IPS-18a (cell line): ENCODE measurements around the gene GPC1.

Source experiments
- H3K27ac ChIP-seq: one replicate; pipeline ENCODE4 v1.5.1; 2013; ENCODE audit warnings: low read length
- H3K27me3 ChIP-seq: one replicate; pipeline ENCODE4 v1.6.1; 2013; ENCODE audit warnings: mild to moderate bottlenecking, low read length; ENCODE audit not compliant: control insufficient read depth, insufficient read depth
- H3K36me3 ChIP-seq: one replicate; pipeline ENCODE4 v1.6.1; 2013; ENCODE audit warnings: low read depth, low read length; ENCODE audit not compliant: control insufficient read depth
- H3K4me1 ChIP-seq: one replicate; pipeline ENCODE4 v1.6.1; 2013; ENCODE audit warnings: low read depth, low read length; ENCODE audit not compliant: control insufficient read depth
- H3K4me3 ChIP-seq: one replicate; pipeline ENCODE4 v1.5.1; 2013; ENCODE audit warnings: low read length
- H3K9ac ChIP-seq: one replicate; pipeline ENCODE4 v1.6.1; 2013; ENCODE audit warnings: mild to moderate bottlenecking, low read length, moderate library complexity
- H3K9me3 ChIP-seq: one replicate; pipeline ENCODE4 v1.6.1; 2013; ENCODE audit warnings: low read depth, low read length; ENCODE audit not compliant: control insufficient read depth

Gene GPC1

DNA sequence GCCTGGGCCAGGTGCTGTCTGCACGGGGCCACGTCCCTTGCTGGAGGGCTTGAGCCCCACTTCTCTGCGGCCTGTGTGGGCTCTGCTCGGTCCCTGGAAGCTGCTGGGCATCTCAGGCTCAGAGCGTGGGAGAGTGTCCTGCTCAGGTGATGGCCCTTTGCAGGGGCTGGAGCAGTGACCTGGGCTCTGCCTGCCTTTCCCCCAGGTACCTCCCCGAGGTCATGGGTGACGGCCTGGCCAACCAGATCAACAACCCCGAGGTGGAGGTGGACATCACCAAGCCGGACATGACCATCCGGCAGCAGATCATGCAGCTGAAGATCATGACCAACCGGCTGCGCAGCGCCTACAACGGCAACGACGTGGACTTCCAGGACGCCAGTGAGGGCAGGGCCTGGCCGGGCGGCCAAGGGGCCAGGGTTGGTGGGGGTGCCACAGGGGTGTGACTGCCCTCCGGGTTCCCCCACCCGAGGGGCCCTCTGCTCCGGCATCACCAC, 29.9 kb downstream of the GPC1 start:
- H3K36me3 ChIP-seq, result peaks cover 4% of the 10 kb centered on the region
- H3K9ac ChIP-seq, result no peak overlapping the region
- H3K9me3 ChIP-seq, result no peaks in the 10 kb centered on the region
- H3K4me3 ChIP-seq, result no peak overlapping the region
- H3K27ac ChIP-seq, result no peak overlapping the region
- no peaks in the 10 kb centered on the region for H3K4me1 ChIP-seq
- H3K27me3 ChIP-seq, result no peaks in the 10 kb centered on the region

DNA sequence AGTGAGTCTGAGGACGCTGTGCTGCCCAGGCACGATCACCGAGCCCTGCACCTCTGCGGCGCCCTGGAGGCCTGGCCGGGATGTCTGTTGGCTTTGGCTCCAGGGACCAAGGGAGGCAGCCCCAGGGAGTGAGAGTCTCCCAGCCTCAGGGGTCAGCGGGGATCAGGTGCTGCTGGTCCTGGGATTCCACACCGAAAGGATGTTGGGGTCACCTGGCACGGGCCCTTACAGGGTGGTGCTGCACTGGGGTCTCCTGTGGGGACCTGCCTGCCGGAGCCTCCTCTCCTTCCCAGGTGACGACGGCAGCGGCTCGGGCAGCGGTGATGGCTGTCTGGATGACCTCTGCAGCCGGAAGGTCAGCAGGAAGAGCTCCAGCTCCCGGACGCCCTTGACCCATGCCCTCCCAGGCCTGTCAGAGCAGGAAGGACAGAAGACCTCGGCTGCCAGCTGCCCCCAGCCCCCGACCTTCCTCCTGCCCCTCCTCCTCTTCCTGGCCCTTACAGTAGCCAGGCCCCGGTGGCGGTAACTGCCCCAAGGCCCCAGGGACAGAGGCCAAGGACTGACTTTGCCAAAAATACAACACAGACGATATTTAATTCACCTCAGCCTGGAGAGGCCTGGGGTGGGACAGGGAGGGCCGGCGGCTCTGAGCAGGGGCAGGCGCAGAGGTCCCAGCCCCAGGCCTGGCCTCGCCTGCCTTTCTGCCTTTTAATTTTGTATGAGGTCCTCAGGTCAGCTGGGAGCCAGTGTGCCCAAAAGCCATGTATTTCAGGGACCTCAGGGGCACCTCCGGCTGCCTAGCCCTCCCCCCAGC, 30.5 kb downstream of the GPC1 start:
- Histone ChIP-seq H3K9me3 (no peaks in the 10 kb centered on the region), H3K27ac (no peak overlapping the region), H3K36me3 (peaks cover 4% of the 10 kb centered on the region), H3K9ac (no peak overlapping the region), H3K4me3 (no peak overlapping the region), H3K4me1 (no peaks in the 10 kb centered on the region), H3K27me3 (no peaks in the 10 kb centered on the region)

DNA sequence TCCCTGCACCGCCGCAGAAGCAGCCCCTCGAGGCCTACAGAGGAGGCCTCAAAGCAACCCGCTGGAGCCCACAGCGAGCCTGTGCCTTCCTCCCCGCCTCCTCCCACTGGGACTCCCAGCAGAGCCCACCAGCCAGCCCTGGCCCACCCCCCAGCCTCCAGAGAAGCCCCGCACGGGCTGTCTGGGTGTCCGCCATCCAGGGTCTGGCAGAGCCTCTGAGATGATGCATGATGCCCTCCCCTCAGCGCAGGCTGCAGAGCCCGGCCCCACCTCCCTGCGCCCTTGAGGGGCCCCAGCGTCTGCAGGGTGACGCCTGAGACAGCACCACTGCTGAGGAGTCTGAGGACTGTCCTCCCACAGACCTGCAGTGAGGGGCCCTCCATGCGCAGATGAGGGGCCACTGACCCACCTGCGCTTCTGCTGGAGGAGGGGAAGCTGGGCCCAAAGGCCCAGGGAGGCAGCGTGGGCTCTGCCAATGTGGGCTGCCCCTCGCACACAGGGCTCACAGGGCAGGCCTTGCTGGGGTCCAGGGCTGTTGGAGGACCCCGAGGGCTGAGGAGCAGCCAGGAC, 31.2 kb downstream of the GPC1 start:
- Histone ChIP-seq H3K9me3 (no peaks in the 10 kb centered on the region), H3K4me3 (no peak overlapping the region), H3K4me1 (no peaks in the 10 kb centered on the region), H3K9ac (no peak overlapping the region), H3K27me3 (no peaks in the 10 kb centered on the region), H3K36me3 (peaks cover 4% of the 10 kb centered on the region), H3K27ac (no peak overlapping the region)

DNA sequence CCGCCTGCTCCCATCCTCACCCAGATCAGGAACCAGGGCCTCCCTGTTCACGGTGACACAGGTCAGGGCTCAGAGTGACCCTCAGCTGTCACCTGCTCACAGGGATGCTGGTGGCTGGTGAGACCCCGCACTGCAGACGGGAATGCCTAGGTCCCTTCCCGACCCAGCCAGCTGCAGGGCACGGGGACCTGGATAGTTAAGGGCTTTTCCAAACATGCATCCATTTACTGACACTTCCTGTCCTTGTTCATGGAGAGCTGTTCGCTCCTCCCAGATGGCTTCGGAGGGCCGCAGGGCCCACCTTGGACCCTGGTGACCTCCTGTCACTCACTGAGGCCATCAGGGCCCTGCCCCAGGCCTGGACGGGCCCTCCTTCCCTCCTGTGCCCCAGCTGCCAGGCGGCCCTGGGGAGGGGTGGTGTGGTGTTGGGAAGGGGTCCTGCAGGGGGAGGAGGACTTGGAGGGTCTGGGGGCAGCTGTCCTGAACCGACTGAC, 31.7 kb downstream of the GPC1 start:
- peaks cover 4% of the 10 kb centered on the region for H3K36me3 ChIP-seq

DNA sequence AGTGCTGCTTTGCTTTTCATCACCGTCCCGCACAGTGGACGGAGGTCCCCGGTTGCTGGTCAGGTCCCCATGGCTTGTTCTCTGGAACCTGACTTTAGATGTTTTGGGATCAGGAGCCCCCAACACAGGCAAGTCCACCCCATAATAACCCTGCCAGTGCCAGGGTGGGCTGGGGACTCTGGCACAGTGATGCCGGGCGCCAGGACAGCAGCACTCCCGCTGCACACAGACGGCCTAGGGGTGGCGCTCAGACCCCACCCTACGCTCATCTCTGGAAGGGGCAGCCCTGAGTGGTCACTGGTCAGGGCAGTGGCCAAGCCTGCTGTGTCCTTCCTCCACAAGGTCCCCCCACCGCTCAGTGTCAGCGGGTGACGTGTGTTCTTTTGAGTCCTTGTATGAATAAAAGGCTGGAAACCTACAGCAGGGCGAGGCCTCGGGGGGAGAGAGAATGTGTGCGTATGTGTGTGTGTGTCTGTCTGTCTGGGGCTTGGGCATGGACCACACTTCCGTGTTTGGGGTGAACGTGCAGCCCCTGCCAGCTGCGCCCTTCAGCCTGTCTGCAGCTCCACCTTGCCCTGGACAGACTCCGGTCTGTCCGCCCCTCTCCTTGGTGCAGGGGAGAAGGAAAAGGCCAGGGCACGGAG, 32.3 kb downstream of the GPC1 start:
- no peaks in the 10 kb centered on the region for H3K4me1 ChIP-seq
- no peak overlapping the region for H3K27ac ChIP-seq
- H3K9ac ChIP-seq, result no peak overlapping the region
- no peaks in the 10 kb centered on the region for H3K9me3 ChIP-seq
- H3K36me3 ChIP-seq, result peaks cover 4% of the 10 kb centered on the region
- no peak overlapping the region for H3K4me3 ChIP-seq
- no peaks in the 10 kb centered on the region for H3K27me3 ChIP-seq

More for the DNA sequence above, 31.7 kb downstream of the GPC1 start:
- no peaks in the 10 kb centered on the region for H3K4me1 ChIP-seq
- H3K4me3 ChIP-seq, result no peak overlapping the region
- H3K27ac ChIP-seq, result no peak overlapping the region
- H3K27me3 ChIP-seq, result no peaks in the 10 kb centered on the region
- H3K9me3 ChIP-seq, result no peaks in the 10 kb centered on the region
- no peak overlapping the region for H3K9ac ChIP-seq

DNA sequence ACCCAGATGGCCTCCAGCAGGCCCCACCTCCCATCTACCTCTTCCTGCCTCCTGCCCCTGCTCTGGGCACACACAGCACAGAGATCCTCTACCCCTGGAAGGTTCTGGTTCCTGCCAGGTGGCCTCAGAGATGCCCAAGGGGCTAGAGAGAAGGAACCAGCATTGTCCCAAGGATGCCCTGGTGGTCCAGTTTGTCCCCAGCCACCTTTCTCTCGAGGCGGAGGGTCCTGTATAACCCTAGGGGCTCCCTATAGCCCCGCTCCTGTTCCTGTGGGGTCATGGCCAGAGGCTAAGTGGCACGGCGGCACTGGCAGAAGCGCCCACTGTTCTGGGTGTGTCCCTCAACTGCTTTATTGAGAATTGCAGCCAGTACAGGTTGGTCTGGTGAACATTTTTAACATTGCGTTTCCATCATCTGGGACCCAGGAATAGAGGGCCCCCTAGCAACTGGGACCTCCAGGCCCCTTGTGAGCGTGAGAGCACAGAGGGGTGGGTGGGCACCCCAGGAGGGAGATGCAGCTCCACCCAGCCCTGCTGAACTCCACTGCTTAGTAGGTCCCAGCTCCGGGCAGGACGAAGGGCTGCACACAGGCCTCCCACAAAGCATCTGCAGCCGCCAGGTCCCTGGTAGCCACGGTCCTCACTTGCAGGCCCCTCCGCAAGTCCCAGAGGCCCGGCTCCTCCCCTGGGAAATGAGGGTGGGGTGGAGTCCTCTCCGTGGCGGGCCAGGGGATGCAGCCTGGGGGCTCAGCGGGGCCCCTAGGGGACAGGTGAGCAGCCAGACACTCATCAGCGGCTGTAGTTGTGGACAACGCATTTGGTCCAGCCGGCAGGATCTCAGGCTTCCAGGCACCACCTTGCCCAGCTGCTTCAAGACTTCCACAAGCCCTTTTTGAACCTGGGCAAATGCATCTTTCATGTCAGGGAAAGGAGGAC, 33.1 kb downstream of the GPC1 start:
- no peaks in the 10 kb centered on the region for H3K9me3 ChIP-seq
- peaks cover 4% of the 10 kb centered on the region for H3K36me3 ChIP-seq
- no peak overlapping the region for H3K4me3 ChIP-seq
- H3K9ac ChIP-seq, result no peak overlapping the region
- H3K4me1 ChIP-seq, result no peaks in the 10 kb centered on the region
- no peak overlapping the region for H3K27ac ChIP-seq
- H3K27me3 ChIP-seq, result no peaks in the 10 kb centered on the region

DNA sequence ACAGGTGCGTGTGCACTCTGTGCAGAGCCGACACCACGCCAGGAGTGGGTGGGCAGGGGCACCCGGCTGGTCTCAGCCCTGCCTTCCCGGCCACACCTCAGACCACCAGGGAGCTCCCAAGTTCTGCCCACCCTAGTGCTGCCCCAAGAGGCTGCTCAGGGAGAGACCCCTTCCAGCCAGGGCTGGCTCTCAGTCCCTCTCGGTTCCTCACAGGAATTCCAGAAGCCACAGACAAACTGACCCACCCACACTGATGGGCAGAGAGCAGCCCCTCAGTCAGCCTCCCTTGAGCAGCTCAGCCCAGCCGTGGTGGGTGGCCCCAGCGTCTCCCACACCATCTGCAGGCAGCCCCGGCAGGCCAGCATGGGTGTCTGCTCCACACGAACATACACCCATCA, 33.8 kb downstream of the GPC1 start:
- Histone ChIP-seq H3K4me3 (no peak overlapping the region), H3K9me3 (no peaks in the 10 kb centered on the region), H3K4me1 (no peaks in the 10 kb centered on the region), H3K27ac (no peak overlapping the region), H3K27me3 (no peaks in the 10 kb centered on the region), H3K9ac (no peak overlapping the region), H3K36me3 (peaks cover 4% of the 10 kb centered on the region)

DNA sequence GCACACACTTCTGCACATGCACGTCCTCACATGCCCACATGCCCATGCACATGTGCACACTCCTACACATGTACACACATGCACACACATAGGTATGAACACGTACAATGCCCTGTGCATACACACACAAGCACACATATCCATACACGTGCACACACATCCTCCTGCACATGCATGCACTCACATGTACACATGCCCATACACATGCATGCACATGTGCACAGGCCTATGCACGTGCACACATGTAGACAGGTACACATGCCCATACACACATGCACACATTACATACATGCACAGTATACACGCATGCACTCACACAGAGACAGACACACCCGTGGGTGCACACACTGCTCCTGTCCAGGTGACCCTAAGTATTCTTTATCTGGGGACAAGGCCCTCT, 34.3 kb downstream of the GPC1 start:
- no peak overlapping the region for H3K27ac ChIP-seq
- no peak overlapping the region for H3K9ac ChIP-seq
- peaks cover 4% of the 10 kb centered on the region for H3K36me3 ChIP-seq
- no peaks in the 10 kb centered on the region for H3K9me3 ChIP-seq
- H3K4me3 ChIP-seq, result no peak overlapping the region
- no peaks in the 10 kb centered on the region for H3K4me1 ChIP-seq
- no peaks in the 10 kb centered on the region for H3K27me3 ChIP-seq

DNA sequence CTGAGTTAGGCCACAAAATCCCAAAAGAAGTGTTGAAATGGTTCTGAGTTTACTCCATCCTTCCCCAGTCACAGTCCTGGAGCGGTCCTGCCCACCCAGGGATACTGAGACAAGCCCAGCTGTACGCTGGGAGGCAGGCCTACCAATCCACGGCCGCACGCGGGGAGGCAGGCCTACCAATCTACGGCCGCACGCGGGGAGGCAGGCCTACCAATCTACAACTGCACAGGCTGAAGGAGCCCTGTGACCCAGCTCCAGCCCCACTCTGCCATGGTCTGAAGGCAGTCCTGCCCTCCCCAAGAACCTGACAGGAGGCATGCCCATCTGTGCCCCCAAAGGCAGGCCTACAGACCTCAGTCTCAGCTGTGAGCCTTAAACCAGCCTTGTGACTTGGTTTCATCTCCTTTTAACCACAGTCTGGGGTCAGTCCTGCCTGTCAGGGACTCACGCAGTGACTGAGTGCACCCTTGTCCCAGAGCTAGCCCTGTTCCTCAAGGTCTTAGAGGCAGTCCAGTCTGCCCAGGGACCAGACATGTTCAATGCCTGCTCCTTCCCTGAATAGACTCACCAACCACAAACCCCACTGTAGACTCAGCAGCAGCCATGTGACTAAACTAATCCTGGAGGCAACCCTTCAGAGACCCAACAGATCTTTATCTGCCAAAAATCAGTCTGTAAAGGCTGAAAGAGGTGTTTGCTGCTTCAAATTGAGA, 36.8 kb downstream of the GPC1 start:
- H3K9me3 ChIP-seq, result no peaks in the 10 kb centered on the region
- no peak overlapping the region for H3K4me3 ChIP-seq
- no peak overlapping the region for H3K9ac ChIP-seq
- H3K36me3 ChIP-seq, result no peaks in the 10 kb centered on the region
- H3K27me3 ChIP-seq, result no peaks in the 10 kb centered on the region
- no peaks in the 10 kb centered on the region for H3K4me1 ChIP-seq
- H3K27ac ChIP-seq, result no peak overlapping the region

DNA sequence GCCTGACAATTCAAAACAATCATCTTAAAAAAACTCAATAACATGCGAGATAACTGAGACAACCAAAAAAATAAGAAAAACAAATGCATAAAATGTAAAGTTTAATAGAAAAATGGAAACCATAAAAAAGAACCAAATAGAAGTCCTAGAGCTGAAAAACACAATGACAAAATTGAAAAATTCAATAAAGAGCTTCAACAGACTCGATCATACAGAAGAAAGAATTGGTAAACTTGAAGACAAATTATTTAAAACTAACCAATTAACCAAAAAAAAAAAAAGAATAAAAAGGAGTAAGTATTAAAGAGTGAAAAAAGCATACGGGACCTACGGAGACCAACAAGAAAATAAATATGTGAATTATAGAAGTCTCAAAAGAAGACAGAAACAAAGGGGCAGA, 37.7 kb downstream of the GPC1 start:
- no peak overlapping the region for H3K4me3 ChIP-seq
- H3K27me3 ChIP-seq, result no peaks in the 10 kb centered on the region
- no peaks in the 10 kb centered on the region for H3K9me3 ChIP-seq
- no peaks in the 10 kb centered on the region for H3K4me1 ChIP-seq
- H3K27ac ChIP-seq, result no peak overlapping the region
- H3K9ac ChIP-seq, result no peak overlapping the region
- no peaks in the 10 kb centered on the region for H3K36me3 ChIP-seq
